Measurements from ENCODE around the gene ACBD3. TPM values are rescaled to one million over a fixed set of nuclear protein-coding genes. Genes with fewer than 3 reads are reported as not detected.

The ACBD3 gene
- total and polyA plus RNA-seq, 2 of the 8 experiments (the other 6 are each of a cell fraction or from before 2014, with no cell fraction given), result 8.4 to 29.4 TPM

GRCh38 chr1:226223786-226224244, 37.3 kb upstream of the ACBD3 start:
- CTCF ChIA-PET (ENCODE audit: partially characterized antibody), result interaction anchor here (1.0 to 10.5 kb wide), 6 partner anchors 12 to 98 kb away, joined by 3 to 103 read pairs (median 7); no protein-coding TSS in a partner anchor
- Histone ChIP-seq H3K79me2 (ENCODE audit: control insufficient read depth in 1 of 2, insufficient read depth in 2 of 2, low read length in 2 of 2) (no peaks in the 10 kb centered on the region), H3K56ac (replicated peaks; ENCODE audit: insufficient read length, low read depth, low read length) (no peak overlapping the region), H3K23ac (ENCODE audit: insufficient read length) (no peak overlapping the region), H4K8ac (ENCODE audit: extremely low read depth, insufficient read depth, low read length) (no peak overlapping the region; the same call in 1 of the 2 replicates), H3K4me2 (ENCODE audit: insufficient read depth in 1 of 2, low read depth in 2 of 2, low read length in 2 of 2) (peak overlapping the region; percentile 55 to 80), H3K79me1 (ENCODE audit: low read depth, low read length) (no peaks in the 10 kb centered on the region), H3K27ac (ENCODE audit: low read depth, low read length) (no peak overlapping the region), H3K36me3 (ENCODE audit: control insufficient read depth in 2 of 4, insufficient read depth in 4 of 4, low read length in 3 of 4) (peaks cover 0 to 1% (median 0%) of the 10 kb centered on the region in 4 experiments; a peak in 1 of 8 replicates), H2BK12ac (ENCODE audit: low read depth, low read length) (no peak overlapping the region), H2AFZ (ENCODE audit: low read length) (peak overlapping the region; percentile 16; the same call in 1 of the 2 replicates), H3K4me1 (replicated peaks in 1 of 4; ENCODE audit: control insufficient read depth in 3 of 4, insufficient read depth in 4 of 4, low read length in 3 of 4) (peaks cover 0 to 7% (median 0%) of the 10 kb centered on the region in 4 experiments; a peak in 3 of 7 replicates), H3K14ac (ENCODE audit: insufficient read length) (no peak overlapping the region), H3K4me3 (ENCODE audit: extremely low read depth in 1 of 4, insufficient read depth in 2 of 4, low read depth in 3 of 4, low read length in 4 of 4) (peak overlapping the region; percentile 34 to 69 (median 60)), H2AK5ac (ENCODE audit: low read depth, low read length) (no peak overlapping the region), H2BK120ac (replicated peaks; ENCODE audit: low read depth, low read length) (no peak overlapping the region), H4K5ac (ENCODE audit: insufficient read length, low read depth, low read length) (no peak overlapping the region), H3K9me3 (ENCODE audit: insufficient read depth in 2 of 2, low read depth in 1 of 2, low read length in 1 of 2) (no peaks in the 10 kb centered on the region), H3K9ac (replicated peaks in 1 of 4; ENCODE audit: extremely low read depth in 1 of 4, low read depth in 3 of 4, low read length in 3 of 4) (peak overlapping the region in 3 of 4 experiments; percentile 34 to 69 (median 58); a peak in 3 of 7 replicates), H2BK15ac (ENCODE audit: low read length) (no peak overlapping the region), H2BK20ac (ENCODE audit: low read length) (no peak overlapping the region), H3K4ac (replicated peaks; ENCODE audit: insufficient read length, low read depth, low read length) (no peak overlapping the region), H4K91ac (replicated peaks; ENCODE audit: insufficient read length, low read length) (no peak overlapping the region), H2BK5ac (ENCODE audit: low read depth, low read length) (no peak overlapping the region), H3K27me3 (replicated peaks in 1 of 4; ENCODE audit: control insufficient read depth in 3 of 4, extremely low read depth in 1 of 4, insufficient read depth in 3 of 4, low read length in 3 of 4) (peaks cover 0 to 23% (median 18%) of the 10 kb centered on the region in 4 experiments; a peak in 6 of 7 replicates), H3K23me2 (ENCODE audit: low read depth, low read length) (peaks cover 6% of the 10 kb centered on the region; the same call in 1 of the 2 replicates), H4K20me1 (replicated peaks in 1 of 2; ENCODE audit: control insufficient read depth in 1 of 2, insufficient read depth in 2 of 2, low read length in 2 of 2) (no peaks in the 10 kb centered on the region), H3K18ac (ENCODE audit: extremely low read depth, low read length) (no peak overlapping the region; the same call in 1 of the 2 replicates)
- no peak for FAIRE-seq
- peak in 1 of 2 experiments; percentile 82 for DNase-seq (ENCODE audit: low read depth in 1 of 2, low spot score in 2 of 2)
- POLR2A ChIA-PET (ENCODE audit: partially characterized antibody), result interaction anchor here (0.8 to 1.5 kb wide), 4 partner anchors 13 to 90 kb away, joined by 3 to 5 read pairs (median 4); no protein-coding TSS in a partner anchor
- WGBS, 2 experiments (ENCODE audit: extremely low coverage in 1 of 2, insufficient coverage in 1 of 2, insufficient read length in 1 of 2, insufficient replicate concordance in 2 of 2, low coverage in 1 of 2, low lambda C conversion rate in 2 of 2, missing lambda C conversion rate in 1 of 2), result 4% methylated on average over 39 of the region's 55 CpGs; no CpG with 5 or more reads in 1 of the 2 experiments
- TF ChIP-seq E2F6 (IDR thresholded peaks at IDR 0.05), result peak; percentile 37; the same call in 1 of the 2 replicates
- peak; percentile 23 to 41 (median 34); a peak in 3 of 4 replicates for TF ChIP-seq CTCF (IDR thresholded peaks at IDR 0.05; ENCODE audit: control extremely low read depth in 1 of 3, insufficient read depth in 1 of 3, low read depth in 1 of 3, low read length in 3 of 3)
- TF ChIP-seq RBBP5 (IDR thresholded peaks at IDR 0.05; ENCODE audit: borderline replicate concordance, low read depth, low read length), result peak; percentile 75; the same call in 1 of the 2 replicates
- 0 out of 2 replicates have a peak, but pooled peaks have one; percentile 14 for TF ChIP-seq PHF8 (conservative IDR thresholded peaks at IDR 0.05; ENCODE audit: low read depth, low read length)
- TF ChIP-seq HDAC2 (IDR thresholded peaks at IDR 0.05; ENCODE audit: borderline replicate concordance in 1 of 2, low read depth in 2 of 2, low read length in 2 of 2), result peak in 1 of 2 experiments; percentile 51; a peak in 1 of 4 replicates
- TF ChIP-seq EZH2 (IDR thresholded peaks at IDR 0.05; ENCODE audit: low read depth, low read length, severe bottlenecking), result peak; percentile 53
- TF ChIP-seq MAX (IDR thresholded peaks at IDR 0.05), result peak; percentile 47
